Neural progenitor cell (in vitro differentiated cells): ENCODE results near the gene GNB4.

Source experiments
- CTCF ChIP-seq: fragments of 200-600 bp; sonication (generic); IDR thresholded peaks from 2 replicates; pipeline ENCODE4 v1.5.1; 2017; ENCODE audit warnings: antibody characterized with exemption, mild to moderate bottlenecking
- EZH2 ChIP-seq: fragments of 200-600 bp; sonication (generic); IDR thresholded peaks from 2 replicates; pipeline ENCODE4 v1.6.1; 2017; ENCODE audit warnings: antibody characterized with exemption, mild to moderate bottlenecking, moderate library complexity
- EZH2phosphoT487 ChIP-seq: fragments of 200-600 bp; sonication (generic); IDR thresholded peaks from 2 replicates; pipeline ENCODE4 v1.6.1; 2017; ENCODE audit warnings: antibody characterized with exemption

- TF ChIP-seq CTCF (no peak), EZH2 (no peak), EZH2phosphoT487 (no peak)
These were observed 22.3 kb downstream of the GNB4 start for GRCh38 chr3:179428876-179429548.
